GM21526 (cell line): ENCODE results near the gene RAB39A.
"Not testable (repeated sequence)": the region's sequence is repeated elsewhere in the genome, so short reads cannot be mapped to it uniquely, and the experiment has no call there.

Source experiments
- ATAC-seq: cut with Tn5 transposase; IDR thresholded peaks from one replicate; pipeline ENCODE4 v1.9.1; 2021; ENCODE audit warnings: moderate library complexity; ENCODE audit not compliant: unreplicated experiment, low FRiP score

The RAB39A gene

DNA sequence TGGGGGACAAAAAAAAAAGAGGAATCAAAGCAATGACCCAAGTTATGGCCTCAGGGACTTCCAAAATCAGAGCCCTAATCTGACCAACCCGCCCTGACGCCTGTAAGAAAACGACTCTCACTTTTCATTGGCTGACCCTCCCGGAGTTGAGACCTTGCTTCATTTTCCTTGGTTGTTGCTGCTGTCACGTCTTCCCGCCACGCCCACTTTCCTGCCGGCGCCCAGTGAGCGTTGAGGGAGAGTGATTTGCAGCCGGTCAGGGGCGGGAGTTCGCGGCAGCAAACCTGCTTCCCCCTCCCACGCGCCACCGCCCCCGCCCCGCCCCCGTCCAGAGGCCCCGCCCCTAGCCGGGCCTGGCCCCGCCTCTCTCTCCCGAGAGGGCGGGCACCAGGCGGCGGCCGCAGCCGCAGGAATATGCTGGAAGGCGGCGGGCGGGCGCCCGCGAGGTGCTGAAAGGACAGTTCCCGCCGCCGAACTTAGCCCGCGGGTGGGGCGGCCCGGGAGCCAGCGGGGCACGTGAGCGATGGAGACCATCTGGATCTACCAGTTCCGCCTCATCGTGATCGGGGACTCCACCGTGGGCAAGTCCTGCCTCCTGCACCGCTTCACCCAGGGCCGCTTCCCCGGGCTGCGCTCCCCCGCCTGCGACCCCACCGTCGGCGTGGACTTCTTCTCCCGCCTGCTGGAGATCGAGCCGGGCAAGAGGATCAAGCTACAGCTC is at the start of gene RAB39A:
Gene RAB39A, plus strand, starts transcription at position 403 of the 721 bp plus-strand sequence. Its CDS starts 121 bp downstream, at position 524.
- ATAC-seq, result peak; percentile 89

GRCh38 chr11:107881471-107881870 is 46.8 kb upstream of the RAB39A start:
- ATAC-seq, result not testable (repeated sequence)

DNA sequence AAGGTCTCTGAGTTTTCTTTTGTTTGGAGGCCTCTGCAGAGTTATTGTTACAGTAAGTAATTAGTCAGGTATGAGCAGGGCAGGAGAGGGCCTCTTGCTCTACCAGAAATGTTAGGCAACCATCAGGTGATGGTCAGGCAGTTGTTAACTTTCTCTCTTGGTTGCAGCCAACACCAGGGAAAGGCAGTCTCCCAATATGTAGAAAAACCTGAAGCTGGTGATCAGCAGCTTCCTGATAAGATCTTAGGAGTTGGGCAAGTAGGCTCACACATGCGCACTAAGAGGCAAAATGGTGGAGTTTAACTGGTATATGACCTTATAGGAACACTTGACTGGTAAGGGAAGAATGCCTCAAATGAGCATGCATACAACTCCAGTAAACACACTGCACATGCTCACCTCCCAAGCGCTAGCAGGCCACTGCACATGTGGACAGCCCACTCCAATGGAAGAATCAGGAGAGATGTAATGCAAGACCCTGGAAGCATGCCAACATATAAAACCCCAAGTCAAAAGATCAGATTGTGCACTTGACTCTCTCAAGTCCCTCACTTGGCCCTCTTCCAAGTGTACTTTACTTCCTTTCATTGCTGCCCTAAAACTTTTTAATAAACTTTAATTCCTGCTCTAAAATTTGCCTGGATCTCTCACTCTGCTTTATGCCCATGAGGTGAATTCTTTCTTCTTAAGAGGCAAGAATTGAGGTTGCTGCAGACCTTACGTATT is 46.0 kb upstream of the RAB39A start:
- no peak for ATAC-seq

- ATAC-seq, result no peak
These were observed 30.0 kb upstream of the RAB39A start for GRCh38 chr11:107898270-107898669.

GRCh38 chr11:107908211-107908610 is 20.0 kb upstream of the RAB39A start:
- ATAC-seq, result no peak

DNA sequence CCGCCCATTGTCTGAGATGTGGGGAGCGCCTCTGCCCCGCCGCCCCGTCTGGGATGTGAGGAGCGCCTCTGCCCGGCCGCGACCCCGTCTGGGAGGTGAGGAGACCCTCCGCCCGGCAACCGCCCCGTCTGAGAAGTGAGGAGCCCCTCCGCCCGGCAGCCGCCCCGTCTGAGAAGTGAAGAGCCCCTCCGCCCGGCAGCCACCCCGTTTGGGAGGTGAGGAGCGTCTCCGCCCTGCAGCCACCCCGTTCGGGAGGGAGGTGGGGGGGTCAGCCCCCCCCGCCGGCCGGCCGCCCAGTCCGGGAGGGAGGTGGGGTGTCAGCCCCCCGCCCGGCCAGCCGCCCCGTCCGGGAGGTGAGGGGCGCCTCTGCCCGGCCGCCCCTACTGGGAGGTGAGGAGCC is 15.8 kb upstream of the RAB39A start:
- not testable (repeated sequence) for ATAC-seq

DNA sequence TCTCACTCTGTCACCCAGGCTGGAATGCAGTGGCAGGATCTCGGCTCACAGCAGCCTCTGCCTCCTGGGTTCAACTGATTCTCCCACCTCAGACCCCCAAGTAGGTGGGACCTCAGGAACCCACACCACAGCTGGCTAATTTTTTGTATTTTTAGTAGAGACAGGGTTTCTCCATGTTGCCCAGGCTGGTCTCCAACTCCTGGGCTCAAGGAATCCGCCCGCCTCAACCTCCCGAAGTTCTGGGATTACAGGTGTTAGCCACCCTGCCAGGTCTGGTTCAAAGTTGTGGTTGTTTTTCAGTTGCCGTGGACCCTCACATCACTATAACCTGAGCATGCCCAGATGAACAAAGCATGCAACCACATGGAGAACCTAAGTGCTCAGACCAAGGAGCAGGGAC is 13.0 kb upstream of the RAB39A start:
- ATAC-seq, result no peak

DNA sequence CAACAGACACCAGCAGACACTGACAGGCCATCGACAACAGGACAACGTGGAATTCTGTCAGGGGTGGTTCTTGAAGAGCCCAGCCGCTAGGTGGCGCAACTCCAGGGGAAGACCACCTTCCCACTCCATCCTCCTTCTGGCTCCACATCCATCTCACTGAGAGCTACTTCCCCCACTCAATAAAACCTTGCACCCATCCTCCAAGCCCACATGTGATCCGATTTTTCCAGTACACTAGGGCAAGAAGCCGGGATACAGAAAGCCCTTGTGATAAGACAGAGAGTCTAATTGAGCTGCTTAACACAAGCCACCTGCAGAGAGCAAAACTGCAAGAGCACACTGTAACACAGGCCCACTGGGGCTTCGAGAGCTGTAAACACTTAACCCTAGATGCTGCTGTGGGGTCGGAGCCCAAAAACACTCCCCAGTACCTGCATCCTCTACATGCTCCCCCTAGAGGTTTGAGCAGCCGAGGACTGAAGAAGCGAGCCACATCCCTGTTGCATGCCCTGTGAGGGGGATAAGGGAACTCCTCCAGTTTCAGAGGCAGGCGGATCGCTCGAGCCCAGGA is 11.5 kb upstream of the RAB39A start:
- ATAC-seq, result no peak

- ATAC-seq, result no peak
These were observed 6.3 kb upstream of the RAB39A start for GRCh38 chr11:107921997-107922396.

- ATAC-seq, result not testable (repeated sequence)
These were observed 4.7 kb upstream of the RAB39A start for GRCh38 chr11:107923519-107923918.

- ATAC-seq, result peak; percentile 38
These were observed 3.9 kb upstream of the RAB39A start for GRCh38 chr11:107924306-107924705.

GRCh38 chr11:107927559-107927958 is 689 bp upstream of the RAB39A start:
- ATAC-seq, result no peak

GRCh38 chr11:107928767-107929507 is 689 bp downstream of the RAB39A start:
- peak; percentile 8 for ATAC-seq

GRCh38 chr11:107929611-107930200 is 1.5 kb downstream of the RAB39A start:
- no peak for ATAC-seq

DNA sequence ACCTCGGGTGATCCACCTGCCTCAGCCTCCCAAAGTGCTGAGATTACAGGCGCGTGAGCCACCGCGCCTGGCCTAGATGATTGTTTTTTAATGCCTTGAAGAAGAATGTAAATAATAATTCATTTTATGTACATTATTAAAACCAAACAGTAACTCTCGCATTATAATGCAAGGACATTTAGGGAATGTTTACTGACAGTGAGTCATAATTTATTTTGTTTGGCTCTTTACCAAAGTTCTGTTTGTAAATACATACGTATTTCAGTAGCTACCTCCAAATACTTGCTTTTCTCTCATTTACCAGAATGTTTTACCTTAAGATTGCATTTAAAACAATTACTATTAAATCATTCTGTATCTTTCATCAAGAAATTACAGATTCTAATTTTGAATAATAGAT is 3.0 kb downstream of the RAB39A start:
- ATAC-seq, result no peak

GRCh38 chr11:107947904-107948303 is 19.7 kb downstream of the RAB39A start:
- ATAC-seq, result no peak

GRCh38 chr11:107948328-107948727 is 20.1 kb downstream of the RAB39A start:
- ATAC-seq, result not testable (repeated sequence)

DNA sequence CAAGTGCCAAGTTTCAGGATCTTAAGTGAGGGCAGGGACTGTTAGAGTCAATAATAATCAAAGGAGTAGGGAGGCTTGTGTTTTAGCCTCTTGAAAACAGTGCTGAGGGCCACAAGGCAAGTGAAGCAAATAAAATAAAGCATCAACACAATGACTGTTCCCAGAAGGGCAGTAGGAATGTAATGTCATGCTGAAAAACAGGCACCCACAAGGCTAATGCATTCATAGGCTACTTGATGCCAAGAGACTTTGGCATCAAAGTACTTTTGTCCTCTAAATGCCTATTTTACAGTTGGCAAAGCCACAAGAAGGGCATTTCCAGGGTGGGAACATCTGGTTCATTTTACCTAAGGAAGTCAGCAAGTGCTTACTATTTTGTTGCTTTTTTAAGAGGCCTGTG is 22.9 kb downstream of the RAB39A start:
- no peak for ATAC-seq

DNA sequence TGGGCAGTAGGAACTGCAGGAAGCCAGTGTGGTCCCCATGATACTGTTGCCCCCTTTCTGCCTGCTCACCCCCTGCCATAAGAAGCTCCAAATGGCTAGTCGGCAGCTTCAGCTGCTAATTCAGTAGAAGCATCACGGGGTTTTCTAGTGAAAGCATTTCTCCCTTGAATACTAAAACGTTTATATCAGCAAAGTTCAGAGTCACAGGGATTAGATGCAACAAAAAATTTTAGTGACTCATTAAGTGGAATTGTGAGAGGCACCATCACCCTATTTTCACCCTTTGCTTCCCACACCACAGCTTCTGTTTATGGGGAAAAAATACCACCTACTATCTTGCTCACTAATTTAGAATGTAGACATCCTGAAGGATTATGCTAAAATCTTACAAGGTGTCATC is 25.2 kb downstream of the RAB39A start:
- no peak for ATAC-seq

DNA sequence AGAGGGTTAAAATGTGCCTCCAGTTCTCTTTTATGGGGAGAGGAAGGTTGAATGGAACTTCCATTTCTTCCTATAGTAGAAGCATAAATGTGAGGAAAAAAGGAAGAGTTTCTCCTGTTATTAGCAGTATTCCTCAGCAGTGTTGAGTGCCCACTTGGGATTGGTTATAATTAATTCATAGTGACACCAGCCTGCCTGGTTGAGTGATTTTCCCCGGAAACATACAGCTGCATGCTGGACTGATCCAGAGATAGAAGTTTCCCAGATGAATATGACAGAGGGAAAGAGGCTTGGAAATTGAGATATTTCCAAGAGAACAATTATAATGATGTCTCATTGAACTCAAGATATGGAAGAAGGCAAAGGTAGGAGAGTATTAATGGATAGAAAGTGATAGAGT is 28.3 kb downstream of the RAB39A start:
- ATAC-seq, result no peak
